ENCODE data around the gene ENOX1. TPM values are rescaled to one million over a fixed set of nuclear protein-coding genes. Genes with fewer than 3 reads are reported as not detected.

Gene ENOX1
- polyA plus RNA-seq, 1 donor (not counting 4 experiments of a cell fraction or from before 2014, with no cell fraction given): 1.1 TPM

GRCh38 chr13:43309311-43309710, 477.5 kb downstream of the ENOX1 start:
- Histone ChIP-seq H3K36me3 (ENCODE audit: control insufficient read depth in 2 of 2, extremely low read depth in 1 of 2, insufficient read depth in 2 of 2, low read length in 2 of 2) (no peaks in the 10 kb centered on the region), H3K4me2 (ENCODE audit: control insufficient read depth, extremely low read depth, insufficient read depth, low read depth, low read length) (no peak overlapping the region), H3K9me3 (ENCODE audit: control insufficient read depth, low read depth, low read length) (no peaks in the 10 kb centered on the region), H3K27ac (ENCODE audit: control insufficient read depth, insufficient read depth, low read length) (no peak overlapping the region), H3K4me3 (ENCODE audit: control insufficient read depth in 2 of 3, extremely low read depth in 1 of 3, insufficient read depth in 2 of 3, low read depth in 1 of 3, low read length in 3 of 3) (no peak overlapping the region), H3K27me3 (ENCODE audit: control insufficient read depth, extremely low read depth, insufficient read depth, low read length) (no peaks in the 10 kb centered on the region), H3K4me1 (ENCODE audit: control insufficient read depth, extremely low read depth, insufficient read depth, low read length) (peaks cover 9% of the 10 kb centered on the region), H3K79me2 (ENCODE audit: control insufficient read depth, insufficient read depth, low read length) (no peaks in the 10 kb centered on the region), H3K9me1 (ENCODE audit: control insufficient read depth, extremely low read depth, insufficient read depth, low read length) (no peaks in the 10 kb centered on the region), H2AFZ (ENCODE audit: control insufficient read depth, low read length) (no peak overlapping the region), H3K9ac (ENCODE audit: control insufficient read depth, extremely low read depth, insufficient read depth, low read length) (no peak overlapping the region), H4K20me1 (ENCODE audit: control insufficient read depth, extremely low read depth, insufficient read depth, low read length) (no peaks in the 10 kb centered on the region)
- dilution Hi-C loops (cut with MboI; ENCODE audit: extremely low pct_ligation_motif_present, low sequenced_read_pairs): no loop called here
- DNase-seq (ENCODE audit: low read depth, low spot score) (no peak), FAIRE-seq (no peak)
- TF ChIP-seq EZH2 (IDR thresholded peaks at IDR 0.05; ENCODE audit: low read length): no peak
- TF ChIP-seq, protein P1, sequence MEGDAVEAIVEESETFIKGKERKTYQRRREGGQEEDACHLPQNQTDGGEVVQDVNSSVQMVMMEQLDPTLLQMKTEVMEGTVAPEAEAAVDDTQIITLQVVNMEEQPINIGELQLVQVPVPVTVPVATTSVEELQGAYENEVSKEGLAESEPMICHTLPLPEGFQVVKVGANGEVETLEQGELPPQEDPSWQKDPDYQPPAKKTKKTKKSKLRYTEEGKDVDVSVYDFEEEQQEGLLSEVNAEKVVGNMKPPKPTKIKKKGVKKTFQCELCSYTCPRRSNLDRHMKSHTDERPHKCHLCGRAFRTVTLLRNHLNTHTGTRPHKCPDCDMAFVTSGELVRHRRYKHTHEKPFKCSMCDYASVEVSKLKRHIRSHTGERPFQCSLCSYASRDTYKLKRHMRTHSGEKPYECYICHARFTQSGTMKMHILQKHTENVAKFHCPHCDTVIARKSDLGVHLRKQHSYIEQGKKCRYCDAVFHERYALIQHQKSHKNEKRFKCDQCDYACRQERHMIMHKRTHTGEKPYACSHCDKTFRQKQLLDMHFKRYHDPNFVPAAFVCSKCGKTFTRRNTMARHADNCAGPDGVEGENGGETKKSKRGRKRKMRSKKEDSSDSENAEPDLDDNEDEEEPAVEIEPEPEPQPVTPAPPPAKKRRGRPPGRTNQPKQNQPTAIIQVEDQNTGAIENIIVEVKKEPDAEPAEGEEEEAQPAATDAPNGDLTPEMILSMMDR (optimal IDR thresholded peaks at IDR 0.05 in 1 of 3, IDR thresholded peaks at IDR 0.05 in 1 of 3, conservative IDR thresholded peaks at IDR 0.05 in 1 of 3; ENCODE audit: extremely low read depth in 1 of 3, insufficient read depth in 2 of 3, low read length in 3 of 3): no peak

GRCh38 chr13:43307921-43308433, 478.8 kb downstream of the ENOX1 start:
- DNase-seq (ENCODE audit: low read depth, low spot score): peak; percentile 7
- Histone ChIP-seq H3K9me1 (ENCODE audit: control insufficient read depth, extremely low read depth, insufficient read depth, low read length) (no peaks in the 10 kb centered on the region), H3K9ac (ENCODE audit: control insufficient read depth, extremely low read depth, insufficient read depth, low read length) (no peak overlapping the region), H3K9me3 (ENCODE audit: control insufficient read depth, low read depth, low read length) (no peaks in the 10 kb centered on the region), H2AFZ (ENCODE audit: control insufficient read depth, low read length) (peak overlapping the region; percentile 73), H3K27me3 (ENCODE audit: control insufficient read depth, extremely low read depth, insufficient read depth, low read length) (no peaks in the 10 kb centered on the region), H4K20me1 (ENCODE audit: control insufficient read depth, extremely low read depth, insufficient read depth, low read length) (no peaks in the 10 kb centered on the region), H3K4me3 (ENCODE audit: control insufficient read depth in 2 of 3, extremely low read depth in 1 of 3, insufficient read depth in 2 of 3, low read depth in 1 of 3, low read length in 3 of 3) (no peak overlapping the region), H3K27ac (ENCODE audit: control insufficient read depth, insufficient read depth, low read length) (peak overlapping the region; percentile 11), H3K79me2 (ENCODE audit: control insufficient read depth, insufficient read depth, low read length) (no peaks in the 10 kb centered on the region), H3K4me1 (ENCODE audit: control insufficient read depth, extremely low read depth, insufficient read depth, low read length) (peaks cover 9% of the 10 kb centered on the region), H3K4me2 (ENCODE audit: control insufficient read depth, extremely low read depth, insufficient read depth, low read depth, low read length) (no peak overlapping the region), H3K36me3 (ENCODE audit: control insufficient read depth in 2 of 2, extremely low read depth in 1 of 2, insufficient read depth in 2 of 2, low read length in 2 of 2) (no peaks in the 10 kb centered on the region)
- TF ChIP-seq EZH2 (IDR thresholded peaks at IDR 0.05; ENCODE audit: low read length): no peak
- dilution Hi-C loops (cut with MboI; ENCODE audit: extremely low pct_ligation_motif_present, low sequenced_read_pairs): no loop called here
- peak; percentile 83 for FAIRE-seq

Measured in keratinocyte (primary cell).